BJ (cell line): ENCODE results near the gene NME3. TPM values are rescaled to one million over a fixed set of nuclear protein-coding genes. Genes with fewer than 3 reads are reported as not detected.

ENCODE experiments used
- CTCF ChIA-PET: fragments of 350-600 bp; formaldehyde crosslinking; extraction: SDS; loops from one replicate; lab custom pipeline; 2021; ENCODE audit warnings: antibody characterized with exemption, inconsistent platforms; lab: Yijun Ruan, JAX
- POLR2A ChIA-PET: fragments of 300-600 bp; sonication (Branson Sonifier 250); formaldehyde crosslinking; extraction: SDS; loops from one replicate; lab custom pipeline; 2021; ENCODE audit warnings: antibody characterized with exemption; lab: Charles Lee
- DNase-seq: peaks from one replicate; pipeline ENCODE4 v3.0.0-alpha.2; 2011; ENCODE audit warnings: low read depth
- H3K27me3 ChIP-seq: 2 replicates; pipeline ENCODE4 v1.6.0; 2011; ENCODE audit warnings: low read length; ENCODE audit not compliant: control insufficient read depth, insufficient read depth
- H3K36me3 ChIP-seq: 2 replicates; pipeline ENCODE4 v1.5.1; 2011; ENCODE audit warnings: low read length; ENCODE audit not compliant: control insufficient read depth, insufficient read depth
- H3K4me3 ChIP-seq: 2 replicates; pipeline ENCODE4 v1.5.1; 2011; ENCODE audit warnings: low read depth, mild to moderate bottlenecking, control low read depth, low read length
- CTCF ChIP-seq: IDR thresholded peaks from 2 replicates; pipeline ENCODE4 v1.5.1; 2011; ENCODE audit warnings: low read depth, mild to moderate bottlenecking, control low read depth, inconsistent platforms, low read length, moderate library complexity; ENCODE audit not compliant: insufficient read depth
- polyA plus RNA-seq: library from polyadenylated mRNA; depleted of rRNA; stranded (reverse); fragments of >200 nt; gene quantifications from 2 replicates; pipeline ENCODE4 v1.2.3, GENCODE V29; 2011

Gene NME3
- polyA plus RNA-seq, 1 experiment, result 34.3 TPM

- no peak for TF ChIP-seq CTCF
- no peak overlapping the region for H3K4me3 ChIP-seq
- ChIA-PET CTCF (no interaction called here), POLR2A (no interaction called here)
- no peak for DNase-seq
- no peaks in the 10 kb centered on the region for H3K27me3 ChIP-seq
- H3K36me3 ChIP-seq, result peaks cover 36% of the 10 kb centered on the region
These were observed 39.3 kb downstream of the NME3 start for GRCh38 chr16:1732071-1732470.

- POLR2A ChIA-PET, result no interaction called here
- CTCF ChIA-PET, result no interaction called here
- no peaks in the 10 kb centered on the region for H3K27me3 ChIP-seq
- no peak for TF ChIP-seq CTCF
- H3K4me3 ChIP-seq, result no peak overlapping the region
- DNase-seq, result no peak
- peaks cover 41% of the 10 kb centered on the region for H3K36me3 ChIP-seq
These were observed 39.7 kb downstream of the NME3 start for GRCh38 chr16:1731603-1732002.

GRCh38 chr16:1731073-1731472 lies 40.3 kb downstream of the NME3 start:
- no peak for TF ChIP-seq CTCF
- Histone ChIP-seq H3K4me3 (no peak overlapping the region), H3K27me3 (no peaks in the 10 kb centered on the region), H3K36me3 (peaks cover 43% of the 10 kb centered on the region)
- ChIA-PET CTCF (no interaction called here), POLR2A (no interaction called here)
- DNase-seq, result no peak

GRCh38 chr16:1729445-1729844 lies 41.9 kb downstream of the NME3 start:
- Histone ChIP-seq H3K4me3 (no peak overlapping the region), H3K36me3 (peaks cover 43% of the 10 kb centered on the region), H3K27me3 (no peaks in the 10 kb centered on the region)
- ChIA-PET POLR2A (no interaction called here), CTCF (no interaction called here)
- DNase-seq, result no peak
- TF ChIP-seq CTCF, result no peak

GRCh38 chr16:1729026-1729425 lies 42.3 kb downstream of the NME3 start:
- POLR2A ChIA-PET, result no interaction called here
- DNase-seq, result no peak

More at GRCh38 chr16:1729026-1729425, 42.3 kb downstream of the NME3 start:
- H3K27me3 ChIP-seq, result no peaks in the 10 kb centered on the region
- H3K36me3 ChIP-seq, result peaks cover 39% of the 10 kb centered on the region
- CTCF ChIA-PET, result no interaction called here
- no peak for TF ChIP-seq CTCF
- H3K4me3 ChIP-seq, result no peak overlapping the region
